Activated gamma-delta T cell treated with anti-CD3 and anti-CD28 coated beads, Interleukin-2, amount 50 U/mL, for 16 hours (primary cell): Measurements from ENCODE around the gene PIGU.
"Not testable (repeated sequence)": the region's sequence is repeated elsewhere in the genome, so short reads cannot be mapped to it uniquely, and the experiment has no call there.

Source experiments
- DNase-seq: peaks from one replicate; pipeline ENCODE4 v3.0.0-alpha.2; 2020; ENCODE audit warnings: low read depth

The PIGU gene

DNA sequence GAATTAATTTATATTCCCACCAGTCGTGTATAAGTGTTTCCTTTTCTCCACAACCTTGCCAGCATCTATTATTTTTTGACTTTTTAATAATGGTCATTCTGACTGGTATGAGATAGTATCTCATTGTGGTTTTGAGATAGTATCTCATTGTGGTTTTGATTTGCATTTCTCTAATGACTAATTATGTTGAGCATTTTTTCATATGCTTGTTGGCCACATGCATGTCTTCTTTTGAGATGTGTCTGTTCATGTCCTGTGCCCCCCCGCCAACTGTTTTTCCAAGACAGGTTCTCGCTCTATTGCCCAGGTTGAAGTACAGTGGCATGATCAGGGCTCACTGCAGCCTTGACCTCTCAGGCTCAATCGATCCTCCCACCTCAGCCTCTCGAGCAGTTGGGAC, 15.1 kb downstream of the PIGU start:
- not testable (repeated sequence) for DNase-seq

DNA sequence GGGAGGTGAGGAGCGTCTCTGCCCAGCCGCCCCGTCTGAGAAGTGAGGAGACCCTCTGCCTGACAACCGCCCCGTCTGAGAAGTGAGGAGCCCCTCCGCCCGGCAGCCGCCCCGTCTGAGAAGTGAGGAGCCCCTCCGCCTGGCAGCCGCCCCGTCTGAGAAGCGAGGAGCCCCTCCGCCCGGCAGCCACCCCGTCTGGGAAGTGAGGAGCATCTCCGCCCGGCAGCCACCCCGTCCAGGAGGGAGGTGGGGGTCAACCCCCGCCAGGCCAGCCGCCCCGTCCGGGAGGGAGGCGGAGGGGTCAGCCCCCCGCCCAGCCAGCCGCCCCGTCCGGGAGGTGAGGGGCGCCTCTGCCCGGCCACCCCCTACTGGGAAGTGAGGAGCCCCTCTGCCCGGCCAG, 18.2 kb downstream of the PIGU start:
- DNase-seq: not testable (repeated sequence)

DNA sequence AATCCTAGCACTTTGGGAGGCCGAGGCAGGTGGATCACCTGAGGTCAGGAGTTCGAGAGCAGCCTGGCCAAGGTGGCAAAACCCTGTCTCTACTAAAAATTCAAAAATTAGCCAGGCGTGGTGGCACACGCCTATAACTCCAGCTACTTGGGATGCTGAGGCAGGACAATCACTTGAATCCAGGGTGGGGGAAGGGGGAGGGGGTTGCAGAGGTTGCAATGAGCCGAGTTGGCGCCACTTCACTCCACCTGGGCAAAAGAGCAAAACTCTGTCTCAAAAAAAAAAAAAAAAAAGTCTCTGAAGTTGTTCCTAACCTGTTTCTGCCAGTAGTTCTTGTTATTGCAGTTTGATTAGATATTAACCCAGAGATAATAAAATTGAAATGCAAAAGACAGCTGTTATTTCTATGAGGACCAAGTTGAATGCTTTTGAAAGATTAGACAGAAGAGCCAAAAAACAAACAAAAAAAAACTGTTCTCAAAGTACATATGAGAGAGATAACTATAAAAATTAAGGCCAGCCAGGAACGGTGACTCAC, 22.6 kb downstream of the PIGU start:
- no peak for DNase-seq

DNA sequence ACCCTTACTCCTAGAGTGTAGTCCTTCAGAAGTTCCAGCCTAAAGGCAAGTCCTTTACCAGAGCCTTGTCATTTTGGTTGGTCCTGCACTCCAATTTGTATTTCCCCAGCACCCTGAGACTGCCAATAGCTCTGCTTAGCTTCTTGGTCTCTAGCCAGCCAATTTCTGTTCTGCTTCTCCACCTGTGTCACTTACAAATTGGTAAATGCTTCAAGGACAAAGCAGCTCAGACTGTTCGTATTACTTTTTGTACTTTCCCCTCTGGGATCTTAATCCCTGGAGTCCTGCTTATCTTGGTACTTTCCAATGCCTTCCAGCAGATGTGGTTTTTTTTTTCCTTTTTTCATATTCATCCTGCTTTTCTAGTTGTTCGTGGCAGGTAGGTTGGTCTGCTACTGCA, 25.7 kb downstream of the PIGU start:
- no peak for DNase-seq

DNA sequence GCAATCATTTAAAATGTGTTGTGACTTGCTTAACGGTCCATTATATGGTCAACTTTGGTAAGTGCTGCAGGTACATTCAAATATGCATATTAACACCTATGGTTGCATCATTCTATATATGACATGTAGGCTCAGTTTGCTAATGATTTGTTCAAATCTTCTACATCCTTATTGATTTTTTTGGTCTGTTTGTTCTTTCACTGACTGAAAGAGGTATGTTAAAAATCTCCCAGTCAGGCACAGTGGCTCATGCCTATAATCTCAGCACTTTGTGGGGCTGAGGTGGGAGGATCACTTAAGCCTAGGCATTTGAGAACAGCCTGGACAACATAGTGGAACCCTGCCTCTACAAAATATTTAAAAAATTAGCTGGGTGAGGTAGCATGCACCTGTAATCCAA, 29.2 kb downstream of the PIGU start:
- no peak for DNase-seq

DNA sequence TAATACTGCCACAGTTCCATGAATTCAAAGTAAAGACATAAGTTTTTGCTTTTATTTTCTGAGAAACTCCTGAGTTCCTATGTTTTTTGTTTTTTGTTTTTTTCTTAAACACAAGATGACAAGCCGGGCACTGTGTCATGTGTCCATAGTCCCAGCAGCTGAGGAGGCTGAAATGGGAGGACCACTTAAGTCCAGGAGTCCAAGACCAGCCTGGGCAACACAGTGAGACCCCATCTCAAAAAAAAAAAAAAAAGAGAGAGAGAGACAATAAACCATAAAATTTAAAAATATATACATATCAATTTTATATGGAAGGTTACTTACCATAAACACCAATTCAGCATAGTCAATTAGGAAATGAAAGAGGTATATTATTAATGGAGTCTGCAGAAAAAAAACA, 31.9 kb downstream of the PIGU start:
- no peak for DNase-seq

DNA sequence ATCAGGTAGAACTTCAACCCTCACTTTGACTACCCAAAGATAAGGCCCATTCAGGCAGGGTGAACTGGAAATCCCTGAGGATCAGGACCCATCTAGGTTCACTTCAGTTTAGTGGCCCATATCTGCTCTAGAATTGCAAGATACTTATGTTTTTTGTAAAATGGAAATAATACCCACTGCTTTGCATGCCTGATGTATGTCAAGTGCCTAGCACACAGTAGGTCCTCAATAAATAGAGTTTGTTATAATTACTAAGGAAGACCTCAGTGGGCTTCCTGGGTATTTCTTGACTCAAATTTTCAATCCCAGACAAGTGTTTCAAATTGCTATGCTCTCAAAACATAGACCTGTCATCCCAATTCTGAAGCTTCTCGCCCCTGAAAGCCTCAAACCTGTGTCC, 32.5 kb downstream of the PIGU start:
- no peak for DNase-seq

DNA sequence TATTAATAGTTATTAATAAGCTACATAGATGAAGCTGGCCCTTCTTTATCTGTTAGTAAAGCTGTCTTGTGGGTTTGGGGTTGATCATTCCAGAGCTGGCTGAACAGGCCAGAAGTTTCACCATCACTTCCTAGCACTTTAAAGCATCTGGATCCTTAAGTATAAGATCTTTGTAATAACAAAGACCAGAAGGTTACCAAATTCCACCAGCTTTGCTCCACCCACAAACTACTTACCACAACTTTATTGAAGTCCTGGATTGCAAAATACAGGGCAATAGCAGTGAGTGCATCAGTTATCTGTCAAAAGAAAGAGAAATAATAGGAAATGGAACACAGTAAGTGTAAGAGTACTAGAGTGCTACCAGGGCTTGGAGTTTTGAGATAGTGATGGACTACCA, 33.0 kb downstream of the PIGU start:
- no peak for DNase-seq

DNA sequence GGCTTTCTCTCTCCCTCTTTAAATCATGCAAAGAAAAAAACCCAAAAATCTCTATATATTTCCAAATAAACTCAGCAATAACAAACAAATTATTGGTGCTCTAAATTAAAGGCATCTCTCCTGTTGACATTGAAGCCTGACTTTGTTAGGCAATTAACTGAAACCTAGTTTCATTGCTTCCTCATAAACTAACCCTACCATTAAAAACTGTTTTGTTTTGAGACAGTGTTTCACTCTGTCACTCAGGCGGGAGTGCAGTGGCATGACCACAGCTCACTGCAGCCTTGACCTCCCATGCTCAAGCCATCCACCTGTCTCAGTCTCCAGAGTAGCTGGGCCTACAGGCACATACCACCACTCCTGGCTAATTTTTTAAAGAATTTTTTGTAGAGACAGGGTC, 34.9 kb downstream of the PIGU start:
- DNase-seq: no peak

DNA sequence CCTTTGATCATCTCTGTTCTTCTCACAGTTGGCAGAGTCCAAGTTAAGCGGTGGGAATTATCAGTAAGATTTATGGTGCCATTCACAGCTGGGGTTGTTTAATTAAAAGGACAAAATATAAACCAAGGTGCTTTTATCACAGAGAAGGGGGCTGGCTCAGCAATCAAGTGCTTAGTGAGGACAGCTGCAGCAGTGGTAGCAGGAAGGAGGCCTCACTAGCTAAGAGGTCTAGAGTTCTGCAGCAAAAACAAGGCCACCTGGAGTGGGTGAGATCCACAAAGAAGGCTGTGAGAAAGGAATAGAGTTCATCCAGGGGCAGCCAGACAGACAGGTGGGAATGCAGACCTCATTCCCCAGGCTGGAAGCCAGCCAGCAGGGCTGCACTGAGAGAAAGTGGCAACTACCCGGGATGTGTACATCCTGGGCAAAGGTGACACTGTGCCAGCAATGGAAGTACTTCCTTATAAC, 37.1 kb downstream of the PIGU start:
- no peak for DNase-seq

DNA sequence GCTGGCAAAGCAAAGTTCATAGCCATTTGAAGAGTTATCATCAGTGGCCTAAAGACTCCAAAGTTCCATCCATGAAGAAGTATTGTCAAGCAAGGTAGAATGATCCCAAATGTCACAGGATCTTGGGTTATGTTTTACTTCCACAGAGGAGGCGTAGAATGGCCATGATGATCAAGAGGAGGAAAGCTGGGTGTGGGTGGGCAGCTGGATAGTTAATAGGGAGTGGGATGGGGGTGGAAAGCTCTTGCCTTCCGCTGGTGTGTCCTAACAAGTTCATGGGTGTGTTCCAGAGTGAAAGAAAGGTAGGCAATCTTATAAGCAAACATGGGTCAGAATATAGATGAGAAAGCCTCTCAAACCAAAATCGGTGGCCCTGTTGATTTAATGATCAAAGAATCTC, 38.4 kb downstream of the PIGU start:
- DNase-seq: no peak

DNA sequence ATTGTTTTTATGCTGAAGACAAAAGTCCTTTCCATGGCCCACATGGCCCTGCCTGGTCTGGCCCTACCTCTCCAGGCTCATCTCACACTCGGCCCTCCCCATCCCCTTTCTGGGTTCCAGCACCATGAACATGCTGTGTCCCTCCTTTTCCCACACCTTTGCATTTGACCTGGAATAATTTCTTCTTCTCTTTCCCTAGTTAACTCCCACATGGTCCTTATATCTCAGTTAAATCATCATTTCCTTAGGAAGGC, 38.9 kb downstream of the PIGU start:
- DNase-seq: no peak

DNA sequence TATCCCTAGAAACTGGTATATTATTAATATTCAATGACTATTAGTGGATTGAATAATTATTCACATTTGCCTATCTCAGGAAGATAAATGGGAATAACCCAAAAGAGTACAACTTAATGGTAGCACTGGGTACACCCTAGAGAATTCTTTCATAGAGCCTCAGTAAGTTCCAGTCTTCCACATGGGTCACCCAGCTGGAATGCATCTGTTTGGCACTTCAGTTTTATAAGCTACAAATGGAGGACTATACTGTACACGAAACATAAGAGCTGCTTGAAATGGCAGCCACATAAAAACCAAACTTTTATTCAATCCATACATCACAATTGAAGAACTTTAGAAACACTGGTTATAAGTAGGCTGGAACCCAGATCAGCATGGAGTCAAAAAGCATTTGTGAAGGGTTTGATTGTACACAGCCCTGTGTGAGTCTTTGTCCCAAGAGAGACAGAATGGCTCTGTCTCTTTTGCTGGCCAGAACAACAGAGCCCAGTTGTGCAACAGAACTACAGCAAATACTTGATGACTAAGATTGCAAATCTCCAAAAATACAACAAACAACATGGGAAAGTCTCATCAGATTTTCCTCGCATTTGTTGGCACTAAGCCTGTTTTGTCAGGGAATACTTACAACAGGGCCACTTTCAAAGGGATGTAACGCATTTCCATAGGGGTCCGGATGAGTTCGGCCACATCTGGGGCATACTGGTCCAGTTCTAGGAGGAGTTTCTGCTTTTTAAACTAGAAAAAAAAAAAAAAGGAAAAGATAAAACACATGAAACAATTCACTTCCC, 39.5 kb downstream of the PIGU start:
- DNase-seq: no peak

DNA sequence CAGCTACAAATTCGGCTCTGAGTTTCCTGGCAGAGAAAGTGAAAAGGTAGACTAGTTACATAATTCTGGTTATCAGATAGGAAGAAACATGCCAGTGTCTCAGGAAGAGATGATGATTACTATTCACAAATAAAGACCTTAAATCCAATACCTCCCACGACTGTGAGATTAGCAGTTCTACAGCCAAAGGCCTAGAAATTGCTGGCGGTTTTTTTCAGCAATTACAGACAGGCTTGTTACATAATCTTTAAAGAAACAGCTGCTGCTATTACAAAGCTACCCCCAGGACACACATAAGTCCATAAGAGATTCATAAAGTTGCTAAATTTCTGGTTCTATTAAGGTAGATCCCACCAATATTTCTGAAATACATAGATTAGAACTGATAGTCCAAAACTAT, 40.2 kb downstream of the PIGU start:
- no peak for DNase-seq

DNA sequence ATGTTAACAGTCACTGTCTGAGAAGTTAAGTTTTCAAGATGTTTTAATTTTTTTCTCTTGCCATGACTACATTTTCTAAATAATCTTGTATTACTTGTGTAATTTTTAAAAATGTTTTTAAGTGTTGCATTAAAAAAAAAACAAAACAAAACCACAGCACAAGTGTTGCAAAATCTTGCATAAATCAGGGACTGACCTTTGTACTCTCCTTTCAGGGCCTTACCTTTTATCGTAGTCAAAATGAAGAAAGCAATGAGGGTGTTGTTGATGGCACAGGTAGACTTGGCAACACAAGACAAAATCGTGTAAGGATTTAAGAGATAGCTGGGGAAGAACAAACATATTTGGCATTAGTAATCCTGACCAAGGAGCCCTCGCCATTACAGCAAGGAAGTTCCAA, 42.5 kb downstream of the PIGU start:
- DNase-seq: no peak

DNA sequence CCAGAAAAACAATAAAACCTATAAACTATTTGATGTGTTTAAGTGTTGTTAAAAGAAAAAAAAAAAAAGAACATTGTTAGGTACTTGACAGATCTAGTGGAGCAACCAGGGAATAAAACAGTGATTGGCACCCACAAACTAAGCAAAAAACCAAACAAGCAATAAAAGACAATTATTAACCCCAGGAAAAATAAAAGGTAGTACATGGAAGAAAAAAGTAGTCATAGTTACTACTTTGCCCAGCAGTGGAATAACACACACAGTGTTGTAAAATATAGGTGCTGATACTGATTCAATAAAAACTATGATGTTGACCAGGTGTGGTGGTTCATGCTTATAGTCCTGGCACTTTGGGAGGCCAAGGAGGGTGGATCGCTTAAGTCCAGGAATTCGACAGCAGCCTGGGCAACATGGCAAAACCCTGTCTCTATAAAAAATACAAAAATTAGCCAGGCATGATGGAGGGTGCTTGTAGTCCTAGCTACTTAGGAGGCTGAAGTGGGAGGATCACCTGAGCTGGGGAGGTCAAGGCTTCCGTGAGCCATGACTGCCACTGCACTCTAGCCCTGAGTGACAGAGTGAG, 43.9 kb downstream of the PIGU start:
- DNase-seq: no peak

DNA sequence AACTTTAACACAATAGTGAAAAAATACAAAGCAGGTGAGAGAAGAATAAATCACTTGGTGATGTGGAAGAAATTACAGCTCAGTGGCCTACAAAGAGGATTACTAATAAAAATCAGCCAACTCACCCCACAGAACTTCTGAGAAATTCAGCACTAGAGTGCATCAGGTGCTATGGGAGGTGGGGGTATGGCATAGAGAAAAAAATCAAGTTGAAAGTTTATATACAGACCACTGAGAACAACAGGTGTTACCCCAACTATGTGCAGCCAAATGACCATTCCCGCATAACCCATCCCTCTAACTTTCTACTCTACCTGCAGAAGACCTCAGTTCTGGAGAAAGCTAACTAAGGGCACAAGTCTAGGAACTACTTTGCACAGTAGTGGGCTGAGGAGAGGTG, 47.0 kb downstream of the PIGU start:
- no peak for DNase-seq

DNA sequence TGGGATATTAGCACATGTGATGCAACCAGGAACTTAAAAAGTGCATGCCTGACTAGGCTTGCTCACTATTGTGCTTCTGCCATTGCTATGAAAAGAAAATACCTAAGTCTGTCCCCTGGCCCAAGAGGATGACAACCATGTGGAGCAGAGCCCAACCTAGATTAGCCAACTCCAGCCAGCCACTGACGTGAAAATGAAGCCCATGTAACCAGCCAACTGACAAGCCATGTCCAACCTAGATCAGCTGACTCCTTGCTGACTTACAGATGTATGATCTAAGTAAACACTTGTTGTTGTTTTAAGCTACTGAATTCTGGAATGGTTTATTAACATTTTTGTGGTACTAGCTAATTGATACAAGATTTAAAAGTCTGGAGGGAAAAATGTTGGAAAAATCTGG, 47.5 kb downstream of the PIGU start:
- no peak for DNase-seq

DNA sequence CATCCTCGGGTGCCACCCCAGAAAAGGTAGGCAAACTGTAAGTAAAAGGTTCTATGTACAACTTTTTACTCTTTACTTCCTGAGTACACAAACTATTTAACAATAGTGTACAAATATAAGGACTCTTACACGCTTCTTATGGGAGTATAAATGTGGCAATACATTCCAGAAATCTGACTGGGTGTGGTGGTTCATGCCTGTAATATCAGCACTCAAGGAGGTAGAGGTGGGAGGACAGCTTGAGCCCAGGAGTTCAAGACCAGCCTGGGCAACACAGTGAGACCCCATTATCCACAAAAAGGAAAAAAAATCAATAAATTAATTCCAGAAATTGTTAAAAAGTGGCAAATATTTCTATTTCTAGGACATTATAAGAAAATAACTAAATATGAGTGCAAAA, 48.9 kb downstream of the PIGU start:
- no peak for DNase-seq

DNA sequence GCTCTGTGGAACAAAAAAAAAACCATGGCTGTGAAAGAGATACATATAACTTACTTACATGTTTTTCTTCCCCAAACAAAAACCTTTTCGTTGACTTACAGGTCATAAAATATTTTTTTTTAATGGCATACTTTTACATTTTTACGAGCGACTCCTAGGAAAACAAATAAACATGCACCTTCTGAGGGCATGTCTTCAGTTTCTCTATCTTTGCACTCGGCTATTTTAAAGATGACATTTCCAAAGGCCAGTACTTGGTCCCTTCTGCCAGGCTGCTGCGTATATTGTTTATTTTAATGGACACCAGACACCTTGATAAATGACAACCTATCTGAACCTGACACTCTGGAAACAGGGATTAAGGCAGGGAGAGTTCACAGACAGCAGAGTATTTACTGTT, 49.4 kb downstream of the PIGU start:
- no peak for DNase-seq

DNA sequence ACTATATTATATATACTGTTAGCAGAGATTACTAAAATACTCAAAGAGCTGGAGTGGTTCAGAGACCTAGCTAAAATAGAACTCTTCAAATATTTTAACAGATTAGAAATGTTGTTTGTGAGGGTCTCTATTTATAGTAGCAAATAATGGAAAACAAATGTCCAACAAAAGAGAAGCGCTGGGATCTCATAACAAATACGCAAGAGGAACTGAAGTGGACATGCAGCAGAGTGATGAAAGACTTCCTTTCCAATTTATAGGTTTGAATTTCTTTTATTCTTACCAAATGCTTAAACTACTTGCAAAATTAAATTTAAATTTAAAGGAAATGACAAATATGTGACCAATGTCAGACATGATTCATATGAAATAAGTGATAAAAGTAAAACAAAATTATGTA, 49.9 kb downstream of the PIGU start:
- no peak for DNase-seq

DNA sequence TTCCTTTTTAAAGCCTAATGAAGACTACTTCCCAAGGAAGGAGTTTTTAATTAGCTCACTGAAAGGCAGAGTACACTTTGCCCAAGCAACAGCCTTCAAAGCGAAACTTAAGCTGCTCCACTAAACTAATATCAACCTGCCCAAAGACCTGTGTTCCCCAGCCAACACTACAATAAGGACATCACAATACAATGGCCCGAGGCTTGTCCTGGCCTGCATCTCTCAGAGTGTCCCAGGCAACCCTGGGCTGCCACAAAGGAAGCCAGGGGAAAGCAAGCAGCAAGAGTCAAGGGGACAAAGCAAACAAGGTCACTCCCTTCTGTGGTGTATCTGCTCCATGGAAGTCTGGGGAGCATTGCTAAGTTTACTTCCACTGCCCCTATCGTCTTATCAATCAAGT, 52.3 kb downstream of the PIGU start:
- DNase-seq: no peak

DNA sequence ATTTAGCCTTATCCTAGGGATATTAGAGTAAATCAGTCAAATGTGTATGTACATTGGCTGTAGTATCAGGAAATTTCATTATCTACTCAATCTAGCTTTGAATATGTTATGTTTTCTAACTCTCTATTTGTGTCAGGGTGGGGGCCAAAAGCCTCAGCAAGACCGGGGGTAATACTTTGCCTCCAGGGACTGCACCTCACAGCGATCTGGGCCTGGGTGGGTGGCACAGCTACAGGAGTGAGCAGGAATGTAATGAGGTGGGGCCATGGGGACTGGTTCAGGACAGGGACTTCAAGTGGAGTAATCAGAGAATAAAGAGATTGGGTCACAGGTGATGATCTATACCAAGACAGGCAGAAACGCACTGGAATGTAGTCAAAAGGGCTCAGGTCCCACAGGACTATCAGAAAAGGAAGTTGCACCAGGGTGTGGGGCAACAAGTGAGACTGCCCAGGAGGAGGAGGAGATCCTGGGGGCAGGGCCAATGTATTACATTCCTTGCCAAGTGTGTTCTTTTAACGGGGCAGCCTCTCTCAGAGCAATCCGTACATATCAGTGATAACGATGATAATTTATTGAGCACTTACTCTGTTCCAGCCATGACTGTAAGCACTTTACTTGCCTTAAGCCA, 54.0 kb downstream of the PIGU start:
- no peak for DNase-seq
